Neuronal stem cell (in vitro differentiated cells): ENCODE results near the gene ARHGEF4.

Experiments used
- DNase-seq: peaks from one replicate; pipeline ENCODE4 v3.0.0-alpha.2; 2013; ENCODE audit warnings: low spot score
- H2AFZ ChIP-seq: one replicate; pipeline ENCODE4 v1.6.1; 2013; ENCODE audit warnings: mild to moderate bottlenecking, low read length, inconsistent platforms
- H2AK5ac ChIP-seq: 2 replicates; pipeline ENCODE4 v1.6.1; 2013; ENCODE audit warnings: low read depth, mild to moderate bottlenecking, inconsistent platforms, low read length, moderate library complexity, mixed read lengths
- H2BK120ac ChIP-seq: 2 replicates; pipeline ENCODE4 v1.6.1; 2013; ENCODE audit warnings: low read depth, mild to moderate bottlenecking, inconsistent platforms, low read length, moderate library complexity, mixed read lengths
- H2BK12ac ChIP-seq: one replicate; pipeline ENCODE4 v1.6.1; 2013; ENCODE audit warnings: low read length, inconsistent platforms
- H2BK15ac ChIP-seq: 2 replicates; pipeline ENCODE4 v1.6.1; 2013; ENCODE audit warnings: mild to moderate bottlenecking, low read length, inconsistent platforms, mixed read lengths
- H2BK5ac ChIP-seq: one replicate; pipeline ENCODE4 v1.6.1; 2013; ENCODE audit warnings: inconsistent platforms, mild to moderate bottlenecking, low read length, moderate library complexity
- H3K14ac ChIP-seq: one replicate; pipeline ENCODE4 v1.6.1; 2013; ENCODE audit warnings: low read length, inconsistent platforms
- H3K18ac ChIP-seq: 2 replicates; pipeline ENCODE4 v1.6.1; 2013; ENCODE audit warnings: low read length, inconsistent platforms
- H3K23ac ChIP-seq: 2 replicates; pipeline ENCODE4 v1.6.1; 2013; ENCODE audit warnings: low read depth, mild to moderate bottlenecking, mixed read lengths, low read length, inconsistent platforms; ENCODE audit not compliant: poor library complexity
- H3K27ac ChIP-seq: replicated peaks from 3 replicates; pipeline ENCODE4 v1.5.1; 2013; ENCODE audit warnings: low read length, inconsistent platforms
- H3K27me3 ChIP-seq, 3 experiments: 2 replicates each; pipeline ENCODE4 v1.6.1; 2013; ENCODE audit warnings: low read length in 3 of 3, mild to moderate bottlenecking in 2 of 3, inconsistent platforms in 1 of 3, low read depth in 1 of 3, mixed read lengths in 1 of 3, moderate library complexity in 1 of 3; ENCODE audit not compliant: control insufficient read depth in 3 of 3, insufficient read depth in 3 of 3
- H3K36me3 ChIP-seq, 2 donors: replicated peaks in 1 of 2; 2 replicates each; pipeline ENCODE4 v1.6.1; 2013; ENCODE audit warnings: low read length in 2 of 2; ENCODE audit not compliant: control insufficient read depth in 2 of 2, insufficient read depth in 2 of 2
- H3K4ac ChIP-seq: 2 replicates; pipeline ENCODE4 v1.6.1; 2013; ENCODE audit warnings: inconsistent platforms, mild to moderate bottlenecking, low read length, moderate library complexity
- H3K4me1 ChIP-seq, 2 donors: 1 replicate in 1 of 2; 2 replicates in 1 of 2; pipeline ENCODE4 v1.6.1; 2013; ENCODE audit warnings: low read length in 2 of 2, low read depth in 1 of 2; ENCODE audit not compliant: control insufficient read depth in 2 of 2, insufficient read depth in 1 of 2
- H3K4me2 ChIP-seq: one replicate; pipeline ENCODE4 v1.6.1; 2013; ENCODE audit warnings: mild to moderate bottlenecking, low read length, inconsistent platforms; ENCODE audit not compliant: insufficient read depth, poor library complexity, severe bottlenecking
- H3K4me3 ChIP-seq, 2 donors: 2 replicates each; pipeline ENCODE4 v1.5.1; 2013; ENCODE audit warnings: low read length in 2 of 2, mild to moderate bottlenecking in 2 of 2, inconsistent platforms in 1 of 2, moderate library complexity in 1 of 2
- H3K79me1 ChIP-seq: one replicate; pipeline ENCODE4 v1.6.1; 2013; ENCODE audit warnings: low read depth, mild to moderate bottlenecking, inconsistent platforms, low read length, moderate library complexity
- H3K9ac ChIP-seq: one replicate; pipeline ENCODE4 v1.6.1; 2013; ENCODE audit warnings: mild to moderate bottlenecking, low read depth, low read length, inconsistent platforms; ENCODE audit not compliant: poor library complexity
- H3K9me3 ChIP-seq, 2 donors: replicated peaks in 1 of 2; 2 replicates each; pipeline versions ENCODE3 to v1.6.1; 2013; ENCODE audit warnings: low read length in 2 of 2, mild to moderate bottlenecking in 2 of 2, inconsistent platforms in 1 of 2, low read depth in 1 of 2, mixed read lengths in 1 of 2, moderate library complexity in 1 of 2; ENCODE audit not compliant: control insufficient read depth in 2 of 2, insufficient read depth in 1 of 2
- H4K8ac ChIP-seq: one replicate; pipeline ENCODE4 v1.6.1; 2013; ENCODE audit warnings: low read depth, mild to moderate bottlenecking, inconsistent platforms, low read length, moderate library complexity
- H4K91ac ChIP-seq: one replicate; pipeline ENCODE4 v1.6.1; 2013; ENCODE audit warnings: low read length, low read depth, mild to moderate bottlenecking, inconsistent platforms; ENCODE audit not compliant: poor library complexity
- WGBS, 2 donors: extraction: QIAGEN DNeasy Blood & Tissue Kit; methylation state at CpG; one replicate each; pipeline ENCODE4 v1.1.7; 2013; ENCODE audit warnings: missing lambda C conversion rate in 2 of 2, mixed read lengths in 1 of 2; ENCODE audit not compliant: insufficient read length in 2 of 2, insufficient replicate concordance in 1 of 2; ENCODE audit errors: extremely low coverage in 2 of 2; 5-methylcytosine and 5-hydroxymethylcytosine counted together

The ARHGEF4 gene

DNA sequence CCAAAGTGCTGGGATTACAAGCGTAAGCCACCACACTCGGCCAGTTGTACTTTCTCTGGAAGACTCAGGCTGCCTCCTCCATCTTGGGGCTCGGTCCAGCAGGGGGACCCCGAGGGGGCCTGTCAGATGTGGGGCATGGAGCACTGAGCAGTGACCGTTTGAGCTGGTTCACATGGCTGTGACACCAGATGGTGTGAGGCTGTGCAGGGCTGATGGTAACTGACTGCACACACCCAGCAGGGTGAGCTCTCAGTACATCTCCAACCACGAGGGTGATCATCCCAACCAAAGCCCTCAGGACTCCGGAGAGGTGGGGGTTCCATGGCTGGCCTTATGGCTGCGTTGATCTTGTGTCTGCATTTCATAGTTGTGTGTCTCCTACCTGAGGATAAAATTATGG, 193.1 kb downstream of the ARHGEF4 start:
- Histone ChIP-seq H3K23ac (no peak overlapping the region), H3K18ac (no peak overlapping the region), H3K4me2 (no peak overlapping the region), H2AK5ac (no peak overlapping the region), H3K27ac (no peak overlapping the region), H4K8ac (no peak overlapping the region), H3K4me1 (peaks cover 4 to 7% of the 10 kb centered on the region in 2 donors), H3K4ac (no peak overlapping the region), H2BK12ac (no peak overlapping the region), H3K14ac (no peak overlapping the region), H2AFZ (no peak overlapping the region), H3K27me3 (peaks cover 0 to 55% (median 6%) of the 10 kb centered on the region in 3 experiments), H3K36me3 (peaks cover 0 to 3% of the 10 kb centered on the region in 2 donors), H3K9me3 (peaks cover 0 to 2% of the 10 kb centered on the region in 2 donors), H3K9ac (no peak overlapping the region), H4K91ac (no peak overlapping the region), H2BK5ac (no peak overlapping the region), H2BK120ac (no peak overlapping the region), H3K4me3 (peak overlapping the region in 1 of 2 donors; percentile 0), H2BK15ac (no peak overlapping the region), H3K79me1 (peaks cover 2% of the 10 kb centered on the region)
- WGBS, 2 donors = no CpG with 5 or more reads among the region's 8 CpGs
- DNase-seq = no peak

DNA sequence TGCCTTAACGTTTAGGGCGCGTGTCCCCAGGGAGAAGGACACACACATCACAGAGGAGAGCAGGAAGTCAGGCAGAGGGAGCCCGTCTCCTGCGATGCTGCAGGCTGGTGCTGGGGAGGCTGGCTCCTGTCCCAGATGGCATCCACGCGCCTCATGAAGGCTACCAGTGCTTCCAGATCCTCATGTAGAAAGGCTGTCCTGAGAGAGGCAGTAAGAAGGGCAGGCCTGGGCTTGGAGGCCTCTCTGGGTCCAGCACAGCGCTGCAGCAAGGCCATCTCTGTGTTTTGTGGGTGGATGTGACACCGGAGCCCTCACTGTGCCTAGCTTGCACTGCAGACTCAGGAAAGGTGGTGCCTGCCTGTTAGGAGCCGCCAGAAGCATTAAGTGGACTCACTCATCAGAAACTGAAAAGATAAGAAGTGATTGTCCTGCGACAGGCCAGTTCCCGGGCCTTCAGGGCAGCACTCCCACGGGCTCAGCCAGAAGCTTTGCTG, 193.8 kb downstream of the ARHGEF4 start:
- no peak overlapping the region for H3K4ac ChIP-seq
- no peak overlapping the region for H3K4me2 ChIP-seq
- H3K9me3 ChIP-seq = peaks cover 0 to 2% of the 10 kb centered on the region in 2 donors
- H3K4me3 ChIP-seq = no peak overlapping the region
- H2BK15ac ChIP-seq = no peak overlapping the region
- peak overlapping the region; percentile 12 for H3K23ac ChIP-seq
- H3K9ac ChIP-seq = no peak overlapping the region
- H3K4me1 ChIP-seq = peaks cover 7 to 9% of the 10 kb centered on the region in 2 donors
- no peak overlapping the region for H2BK12ac ChIP-seq
- WGBS, 2 donors = no CpG with 5 or more reads among the region's 13 CpGs
- H2AK5ac ChIP-seq = no peak overlapping the region
- no peak overlapping the region for H4K91ac ChIP-seq
- no peak overlapping the region for H2BK5ac ChIP-seq
- H3K36me3 ChIP-seq = peaks cover 0 to 3% of the 10 kb centered on the region in 2 donors
- H2BK120ac ChIP-seq = no peak overlapping the region
- H4K8ac ChIP-seq = no peak overlapping the region
- H3K79me1 ChIP-seq = peaks cover 2% of the 10 kb centered on the region
- no peak for DNase-seq
- peaks cover 0 to 54% (median 6%) of the 10 kb centered on the region in 3 experiments for H3K27me3 ChIP-seq
- H3K18ac ChIP-seq = peak overlapping the region; percentile 54
- peak overlapping the region; percentile 75 for H3K14ac ChIP-seq
- no peak overlapping the region for H3K27ac ChIP-seq
- H2AFZ ChIP-seq = peak overlapping the region; percentile 38

DNA sequence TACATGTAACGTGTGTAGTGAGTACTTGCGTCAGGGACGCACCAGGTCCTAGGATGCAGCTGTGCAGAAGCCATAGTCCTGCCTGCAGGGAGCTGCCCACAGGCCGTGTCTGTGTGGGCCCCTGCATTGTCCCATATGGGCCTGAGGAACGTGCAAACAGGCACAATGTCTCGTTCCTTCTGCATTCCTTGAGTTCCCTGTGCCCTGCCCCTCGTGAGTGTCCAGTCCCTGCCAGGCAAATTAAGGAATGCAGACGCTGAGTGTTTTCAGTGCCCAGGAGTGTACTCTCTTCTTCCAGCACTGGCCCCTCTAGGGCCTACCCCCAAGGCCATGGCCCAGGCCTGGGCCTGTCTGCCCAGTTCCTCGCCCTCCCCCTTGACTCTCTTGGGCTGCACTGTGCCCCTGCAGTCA, 194.7 kb downstream of the ARHGEF4 start:
- no peak overlapping the region for H2BK5ac ChIP-seq
- H3K23ac ChIP-seq = peak overlapping the region; percentile 71
- peak overlapping the region; percentile 37 for H2BK120ac ChIP-seq
- H3K18ac ChIP-seq = no peak overlapping the region
- peaks cover 7 to 16% of the 10 kb centered on the region in 2 donors for H3K4me1 ChIP-seq
- H4K91ac ChIP-seq = peak overlapping the region; percentile 87
- H3K4me2 ChIP-seq = no peak overlapping the region
- H3K27me3 ChIP-seq = peaks cover 0 to 62% (median 6%) of the 10 kb centered on the region in 3 experiments
- no peak overlapping the region for H3K14ac ChIP-seq
- no peak for DNase-seq
- H2BK12ac ChIP-seq = no peak overlapping the region
- H4K8ac ChIP-seq = no peak overlapping the region
- no peak overlapping the region for H2AFZ ChIP-seq
- H3K4ac ChIP-seq = no peak overlapping the region
- H3K36me3 ChIP-seq = peaks cover 0 to 3% of the 10 kb centered on the region in 2 donors
- no CpG with 5 or more reads among the region's 9 CpGs for WGBS, 2 donors
- peaks cover 0 to 2% of the 10 kb centered on the region in 2 donors for H3K9me3 ChIP-seq
- no peak overlapping the region for H3K4me3 ChIP-seq
- no peak overlapping the region for H3K27ac ChIP-seq
- peak overlapping the region; percentile 14 for H3K9ac ChIP-seq
- H2AK5ac ChIP-seq = no peak overlapping the region
- H2BK15ac ChIP-seq = no peak overlapping the region
- H3K79me1 ChIP-seq = peaks cover 2% of the 10 kb centered on the region

DNA sequence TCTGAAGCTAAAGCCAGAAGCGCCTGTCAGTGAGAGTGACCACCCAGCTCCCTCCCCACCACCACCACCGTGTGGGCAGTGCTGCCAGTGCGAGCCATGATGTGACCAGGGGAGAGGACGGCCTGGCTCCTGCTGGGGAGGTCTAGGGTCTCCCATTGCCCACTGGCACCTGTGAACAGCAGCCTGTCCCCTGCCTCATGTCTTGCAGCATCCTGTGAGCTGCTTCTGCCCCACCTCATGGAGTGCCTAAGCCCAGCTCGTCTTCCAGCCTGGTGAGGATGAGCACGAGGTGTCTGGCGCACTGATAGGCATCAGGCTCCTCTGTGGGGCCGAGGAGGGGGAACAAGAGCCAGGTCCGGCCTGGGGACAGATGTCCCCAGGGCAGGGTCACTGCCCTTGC, 195.2 kb downstream of the ARHGEF4 start:
- no peak for DNase-seq
- no peak overlapping the region for H3K4me3 ChIP-seq
- no CpG with 5 or more reads among the region's 9 CpGs for WGBS, 2 donors

More for the DNA sequence above, 195.2 kb downstream of the ARHGEF4 start:
- Histone ChIP-seq H3K4ac (no peak overlapping the region), H2BK12ac (no peak overlapping the region), H2BK5ac (no peak overlapping the region), H3K9ac (peak overlapping the region; percentile 51), H3K18ac (peak overlapping the region; percentile 61), H2BK120ac (peak overlapping the region; percentile 37), H2BK15ac (no peak overlapping the region), H3K14ac (no peak overlapping the region), H3K23ac (peak overlapping the region; percentile 20), H2AFZ (no peak overlapping the region), H2AK5ac (no peak overlapping the region), H3K36me3 (peaks cover 0 to 3% of the 10 kb centered on the region in 2 donors), H3K4me2 (no peak overlapping the region), H3K4me1 (peaks cover 7 to 16% of the 10 kb centered on the region in 2 donors), H3K9me3 (peaks cover 0 to 1% of the 10 kb centered on the region in 2 donors), H3K79me1 (peaks cover 2% of the 10 kb centered on the region), H3K27ac (no peak overlapping the region), H3K27me3 (peaks cover 0 to 66% (median 6%) of the 10 kb centered on the region in 3 experiments), H4K8ac (no peak overlapping the region), H4K91ac (no peak overlapping the region)
